Measurements from ENCODE around the gene SURF4.

GRCh38 chr9:133390713-133391112, 14.9 kb upstream of the SURF4 start:
- TF ChIP-seq CTCF (IDR thresholded peaks at IDR 0.05; ENCODE audit: poor library complexity): no peak
- no peak for TF ChIP-seq EZH2 (IDR thresholded peaks at IDR 0.05; ENCODE audit: borderline replicate concordance)

Data from hepatocyte (in vitro differentiated cells).